IPS-NIHi7 (cell line): ENCODE measurements around the gene SMAD6.

Experiments
- DNase-seq: peaks from one replicate; pipeline ENCODE4 v3.0.0; 2012; ENCODE audit warnings: mixed read lengths; ENCODE audit errors: extremely low spot score

SMAD6 gene

GRCh38 chr15:66775127-66776105, 73.4 kb downstream of the SMAD6 start:
- no peak for DNase-seq

- DNase-seq = no peak
Measured at GRCh38 chr15:66777054-66777453, 75.0 kb downstream of the SMAD6 start.

GRCh38 chr15:66777596-66778313, 75.7 kb downstream of the SMAD6 start:
- no peak for DNase-seq

- DNase-seq = no peak
Measured at GRCh38 chr15:66778314-66778665, 76.3 kb downstream of the SMAD6 start.

GRCh38 chr15:66778716-66779115, 76.7 kb downstream of the SMAD6 start:
- no peak for DNase-seq

GRCh38 chr15:66779331-66780009, 77.4 kb downstream of the SMAD6 start:
- DNase-seq = no peak

GRCh38 chr15:66780172-66780972, 78.3 kb downstream of the SMAD6 start:
- DNase-seq = peak; percentile 50

GRCh38 chr15:66780973-66781718, 79.1 kb downstream of the SMAD6 start:
- DNase-seq = no peak

- DNase-seq = no peak
Measured at GRCh38 chr15:66782785-66783184, 80.7 kb downstream of the SMAD6 start.

- DNase-seq = no peak
Measured at GRCh38 chr15:66783314-66783713, 81.3 kb downstream of the SMAD6 start.

GRCh38 chr15:66783725-66784124, 81.7 kb downstream of the SMAD6 start:
- DNase-seq = no peak

- DNase-seq = no peak
Measured at GRCh38 chr15:66784174-66784573, 82.1 kb downstream of the SMAD6 start.

GRCh38 chr15:66785637-66786036, 83.6 kb downstream of the SMAD6 start:
- DNase-seq = no peak

- no peak for DNase-seq
Measured at GRCh38 chr15:66786222-66786621, 84.2 kb downstream of the SMAD6 start.

- DNase-seq = no peak
Measured at GRCh38 chr15:66786708-66787488, 84.9 kb downstream of the SMAD6 start.

GRCh38 chr15:66787489-66787871, 85.4 kb downstream of the SMAD6 start:
- no peak for DNase-seq

GRCh38 chr15:66788024-66788423, 86.0 kb downstream of the SMAD6 start:
- DNase-seq = no peak

- DNase-seq = peak; percentile 64
Measured at GRCh38 chr15:66789029-66790025, 87.3 kb downstream of the SMAD6 start.

- DNase-seq = no peak
Measured at GRCh38 chr15:66795851-66796250, 93.8 kb downstream of the SMAD6 start.
